Midbrain (tissue), 1 donor: ENCODE measurements around the gene GASK1A.

Experiments used
- DNase-seq: peaks from one replicate; lab custom pipeline; 2025; lab: John Stamatoyannopoulos, UW

Gene GASK1A

DNA sequence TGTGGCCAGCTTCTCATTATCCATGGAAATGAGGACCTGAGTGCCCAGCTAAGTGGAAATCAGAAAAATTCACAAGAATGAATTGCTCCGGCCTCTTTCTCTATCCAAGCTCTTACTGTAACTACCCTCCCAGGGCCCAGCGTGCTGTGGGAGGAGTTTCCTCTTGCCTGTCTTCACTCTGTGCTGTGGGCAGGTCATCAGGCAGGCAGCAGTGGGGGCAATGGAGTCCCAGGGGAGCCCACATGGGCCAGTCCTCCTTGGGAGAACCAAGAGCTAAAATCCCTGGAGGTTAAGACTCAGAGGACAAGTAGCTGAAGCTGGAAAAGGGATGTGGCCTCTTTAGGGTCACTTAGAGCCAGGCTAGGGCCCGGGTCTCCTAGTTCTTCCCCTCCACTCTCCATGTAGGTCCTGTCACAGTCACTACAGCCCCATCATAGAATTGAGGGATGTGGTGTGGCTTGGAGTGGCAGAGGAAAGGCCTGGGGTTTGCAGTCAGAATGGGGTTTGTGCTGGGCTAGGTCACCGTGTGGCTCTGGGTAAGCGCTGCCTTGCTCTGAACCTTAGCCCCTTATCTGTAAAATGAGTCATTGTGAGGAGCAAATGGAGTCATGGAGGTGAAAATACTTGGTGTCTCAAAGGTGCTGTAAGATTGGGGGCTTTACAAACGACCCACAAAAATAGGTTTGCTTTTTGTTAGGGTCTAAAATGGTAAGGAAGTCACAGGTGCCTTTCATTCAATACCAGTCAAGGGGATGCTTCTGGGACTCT is 3.7 kb downstream of the GASK1A start:
- no peak for DNase-seq

DNA sequence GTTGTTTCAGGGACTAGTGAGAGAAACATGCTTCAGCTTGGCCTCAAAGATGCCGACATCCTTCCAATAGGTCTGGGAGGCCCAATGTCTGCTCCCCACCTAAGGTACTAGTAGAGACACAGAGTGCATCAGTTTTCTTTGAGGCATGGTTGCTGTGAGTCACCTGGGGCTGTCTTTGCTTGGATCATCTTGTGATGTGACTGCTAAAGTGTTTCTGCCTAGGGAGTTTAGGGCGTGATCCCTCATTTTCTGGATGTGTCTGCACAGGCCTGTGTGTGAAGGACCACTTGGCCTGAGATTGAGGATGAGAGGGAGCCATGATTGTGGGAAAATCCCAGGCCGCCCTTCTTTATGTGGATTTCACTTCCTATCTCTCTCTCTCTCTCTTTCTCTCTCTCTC is 4.8 kb downstream of the GASK1A start:
- no peak for DNase-seq

DNA sequence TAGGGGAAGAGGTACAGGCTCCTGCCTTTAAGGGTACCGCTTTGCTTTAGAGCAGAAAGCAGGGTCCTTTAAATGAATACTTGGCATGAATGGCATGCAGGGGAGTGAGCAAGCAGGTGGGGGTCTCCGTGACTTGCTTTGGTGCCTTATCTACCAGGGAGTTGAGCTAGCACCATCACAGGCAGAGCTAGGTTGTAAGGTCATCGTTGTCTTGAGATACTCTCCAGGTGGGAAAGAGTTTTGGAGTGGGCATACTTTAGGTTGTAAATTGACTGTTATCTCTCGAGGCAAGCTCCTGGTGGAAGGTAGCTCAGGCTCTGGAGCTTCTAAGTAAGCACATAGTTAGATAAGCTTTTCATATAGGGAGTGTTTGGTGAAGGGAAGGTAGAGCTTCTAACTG is 5.6 kb downstream of the GASK1A start:
- DNase-seq = no peak

DNA sequence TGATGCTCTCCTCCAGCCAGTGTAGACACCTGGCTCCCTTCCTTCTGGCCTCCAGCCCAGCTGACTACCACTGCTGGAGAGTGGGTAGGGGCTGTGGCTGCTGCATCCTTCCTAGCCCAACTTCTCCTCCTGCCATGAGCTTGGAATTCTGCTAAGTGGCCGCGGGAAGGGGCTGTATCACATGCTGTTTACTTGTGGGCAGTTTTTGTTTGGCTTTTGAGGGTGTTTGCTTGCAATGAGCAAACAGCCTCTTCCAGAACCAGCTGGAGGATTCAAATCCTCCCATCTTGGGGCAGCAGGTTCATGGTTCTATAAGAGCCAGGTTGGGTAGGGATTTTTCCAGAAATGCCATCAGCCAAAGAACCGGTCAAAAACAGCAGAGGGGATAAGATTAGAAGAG is 9.0 kb downstream of the GASK1A start:
- peak; percentile 18 for DNase-seq

DNA sequence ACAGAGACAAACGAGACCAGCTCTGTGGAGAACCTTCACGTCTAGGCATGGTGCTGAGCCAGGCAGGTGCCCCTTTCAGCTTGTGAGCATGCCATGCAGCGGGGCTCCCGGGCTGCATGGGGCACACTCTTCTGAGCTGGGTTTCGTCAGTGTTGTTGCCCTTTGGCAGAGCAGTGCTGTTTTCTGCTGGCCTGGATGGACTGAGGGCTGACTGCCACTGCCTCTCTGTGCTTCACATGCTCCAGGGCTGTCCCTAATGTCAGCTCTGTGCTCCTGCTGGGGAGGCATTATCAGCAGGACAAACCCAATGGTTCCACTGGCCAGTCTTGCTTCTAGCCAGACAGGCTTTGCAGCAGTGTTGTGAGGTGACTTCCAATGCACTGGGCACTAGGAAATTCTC is 9.5 kb downstream of the GASK1A start:
- DNase-seq = peak; percentile 7

DNA sequence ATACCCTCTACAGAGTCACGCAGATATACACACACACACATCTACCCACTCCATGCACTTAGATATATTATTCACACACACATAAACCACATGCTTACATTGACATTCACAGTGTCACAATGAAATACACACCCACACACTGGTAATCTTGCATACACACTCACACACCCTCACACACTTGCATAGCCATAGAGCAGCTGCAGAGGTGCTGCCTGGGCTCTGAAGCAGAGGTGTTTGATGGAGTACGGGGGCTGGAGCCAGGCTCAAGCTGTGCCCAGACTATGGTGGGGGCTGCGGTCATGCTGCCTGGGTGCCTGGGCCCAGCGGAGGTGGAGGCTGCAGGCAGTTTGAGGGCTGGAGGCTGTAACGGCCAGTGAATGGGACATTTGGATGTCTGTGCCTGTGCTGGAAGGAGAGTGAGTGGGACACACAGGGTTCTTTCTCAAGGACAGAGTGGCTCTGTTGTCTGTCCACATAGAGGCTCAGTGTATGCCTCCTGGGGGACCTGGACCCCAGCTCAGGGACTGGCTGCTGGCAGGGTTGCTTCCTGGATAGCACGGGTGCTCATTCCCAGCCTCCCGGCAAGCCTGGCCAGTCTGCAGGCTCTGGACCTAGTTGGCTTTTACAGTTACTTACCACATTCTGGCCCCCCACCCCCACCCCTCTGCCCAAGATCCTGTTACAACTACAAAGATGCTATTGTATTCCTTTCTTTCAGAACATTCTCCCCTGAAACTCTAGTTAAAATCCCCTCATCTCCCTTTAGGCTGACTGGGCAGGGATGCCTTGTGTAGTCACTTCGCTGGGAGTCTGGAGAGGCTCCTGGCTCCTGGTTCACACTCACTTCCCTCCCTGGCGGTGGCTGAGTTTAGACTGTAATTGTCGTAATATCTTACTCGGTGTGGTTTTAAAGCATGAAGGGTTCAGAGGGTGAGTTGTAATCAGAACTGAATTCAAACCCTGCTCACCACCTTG is 12.5 kb downstream of the GASK1A start:
- peak; percentile 68 for DNase-seq

DNA sequence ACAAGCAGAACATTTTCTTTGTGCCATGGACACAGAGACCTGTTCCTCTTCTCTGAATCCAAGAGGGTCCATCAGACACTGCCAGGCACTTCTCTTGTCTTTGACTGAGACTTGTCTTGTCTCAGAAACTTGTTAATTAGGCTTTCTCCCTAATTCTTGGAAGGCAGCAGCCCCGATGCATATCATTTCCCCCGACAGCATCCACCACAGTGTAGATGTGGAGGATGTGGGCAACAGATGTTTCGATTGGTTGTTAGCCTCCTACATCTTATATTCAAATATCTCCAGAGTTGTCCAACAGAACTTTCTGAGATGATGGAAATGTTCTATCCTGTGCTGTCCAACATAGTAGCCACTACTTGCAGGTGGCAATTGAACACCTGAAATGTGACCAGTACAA is 15.5 kb downstream of the GASK1A start:
- no peak for DNase-seq

DNA sequence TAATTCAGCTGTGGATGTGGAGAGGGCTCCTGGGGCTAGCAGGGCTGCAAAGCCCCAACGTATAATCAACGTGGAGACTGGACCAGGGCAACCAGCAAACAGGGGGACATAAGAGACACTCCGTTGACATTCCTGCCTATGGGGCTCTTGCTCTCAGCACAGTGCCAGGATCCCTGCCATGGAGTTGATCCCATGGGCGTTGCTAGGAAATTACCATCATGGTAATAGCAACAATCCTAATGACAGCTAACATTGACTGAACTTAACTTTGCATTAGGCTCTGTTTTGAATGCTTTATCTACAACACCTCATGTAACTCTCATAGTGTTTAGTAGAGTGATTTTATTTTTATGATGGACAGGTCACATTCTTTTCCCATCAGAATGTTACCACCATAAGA is 16.9 kb downstream of the GASK1A start:
- DNase-seq = no peak

DNA sequence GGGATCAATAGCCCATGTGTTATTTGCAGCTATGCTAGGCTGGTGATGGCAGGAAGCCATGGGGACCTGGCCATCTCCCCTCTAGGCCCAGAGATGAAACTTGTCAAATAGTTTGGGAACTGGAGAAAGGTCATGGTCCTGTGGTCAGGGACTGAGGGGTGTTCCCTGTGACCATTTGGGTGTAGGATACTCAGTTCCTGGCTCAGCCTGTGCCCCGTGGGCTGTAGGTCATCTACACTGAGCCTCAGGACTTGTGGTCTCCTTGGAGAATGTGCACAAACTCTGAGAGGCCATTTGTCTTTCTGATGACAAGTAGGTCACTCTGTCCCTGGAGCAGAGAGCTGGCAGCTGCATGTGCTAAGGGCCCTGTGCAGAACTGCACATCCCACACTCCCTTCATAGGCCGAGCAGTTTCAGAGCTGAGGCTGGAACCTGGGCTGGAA is 17.5 kb downstream of the GASK1A start:
- peak; percentile 45 for DNase-seq

DNA sequence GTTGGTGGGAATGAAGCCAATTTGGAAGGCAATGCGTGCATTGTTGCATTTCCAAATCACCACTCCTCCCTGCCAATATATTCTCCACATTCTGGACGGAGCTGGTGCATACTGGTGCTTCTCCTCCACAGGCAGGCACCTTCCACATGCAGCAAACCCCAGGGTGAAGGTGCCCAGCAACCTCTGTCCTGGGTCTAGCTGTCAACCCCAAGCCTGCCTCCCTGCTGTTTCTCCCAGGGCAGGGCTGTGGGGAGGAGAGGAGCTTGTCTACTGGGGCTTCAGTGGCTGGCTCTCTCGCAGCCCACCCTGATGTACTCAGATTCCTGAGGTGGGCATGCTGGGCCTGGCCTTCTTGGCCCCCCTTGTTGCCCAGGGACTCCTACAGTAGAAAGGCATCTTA is 20.1 kb downstream of the GASK1A start:
- no peak for DNase-seq

DNA sequence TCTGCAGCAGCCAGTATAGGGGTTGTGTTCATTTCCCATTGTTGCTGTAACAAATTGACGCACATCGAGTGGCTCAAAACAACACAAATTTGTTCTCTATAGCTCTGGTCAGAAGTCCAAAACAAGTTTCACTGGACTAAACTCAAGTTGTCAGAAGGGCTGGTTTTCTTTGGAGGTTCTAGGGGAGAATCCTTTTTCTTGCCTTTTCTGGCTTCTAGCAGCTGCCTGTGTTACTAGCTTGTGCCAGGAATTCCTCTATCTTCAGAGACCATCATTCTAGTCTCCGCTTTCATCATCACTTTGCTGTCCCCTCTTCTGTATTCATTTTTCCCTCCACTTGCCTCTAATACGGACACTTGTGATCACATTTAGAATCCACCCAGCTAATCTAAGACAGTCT is 20.5 kb downstream of the GASK1A start:
- DNase-seq = no peak

DNA sequence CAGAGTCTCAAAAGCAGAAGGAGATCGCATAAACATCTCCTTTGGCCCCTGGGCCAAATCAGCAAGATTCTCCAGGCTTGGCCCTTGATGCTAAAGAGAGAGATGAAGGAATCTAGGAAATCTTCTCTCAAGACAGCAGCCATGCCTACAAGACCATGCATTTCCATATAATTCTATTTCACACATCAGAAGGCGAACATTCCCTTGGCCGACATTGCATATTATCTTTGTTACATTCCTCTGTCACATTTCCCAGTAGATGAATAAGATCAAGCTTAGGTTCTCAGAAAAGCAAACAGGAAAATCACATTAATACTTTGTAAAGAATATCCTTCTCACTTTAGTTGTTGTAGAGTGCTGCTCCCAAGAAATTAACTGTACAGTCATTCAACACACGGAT is 21.3 kb downstream of the GASK1A start:
- DNase-seq = no peak

DNA sequence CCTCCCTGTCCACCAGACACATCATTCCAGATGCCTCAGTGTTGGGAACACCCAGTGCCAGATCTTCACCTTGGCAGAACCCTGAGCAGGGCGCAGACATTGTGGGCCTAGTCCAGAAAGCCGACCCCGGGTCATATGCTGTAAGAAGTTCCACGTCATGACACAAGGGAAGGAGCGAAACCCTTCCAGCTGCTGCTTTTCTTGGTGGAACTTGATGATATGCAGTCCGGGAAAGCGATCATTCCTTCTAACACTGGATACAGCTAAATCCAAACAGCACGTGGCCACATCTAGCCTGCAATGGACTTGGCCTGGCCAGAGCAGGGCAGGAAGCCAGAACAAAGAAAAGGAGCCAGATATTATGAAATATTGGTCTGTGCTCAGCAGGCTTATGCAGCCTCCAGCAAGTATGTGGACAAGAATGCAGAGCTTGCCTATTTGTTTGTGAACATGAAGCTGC is 22.0 kb downstream of the GASK1A start:
- peak; percentile 66 for DNase-seq

DNA sequence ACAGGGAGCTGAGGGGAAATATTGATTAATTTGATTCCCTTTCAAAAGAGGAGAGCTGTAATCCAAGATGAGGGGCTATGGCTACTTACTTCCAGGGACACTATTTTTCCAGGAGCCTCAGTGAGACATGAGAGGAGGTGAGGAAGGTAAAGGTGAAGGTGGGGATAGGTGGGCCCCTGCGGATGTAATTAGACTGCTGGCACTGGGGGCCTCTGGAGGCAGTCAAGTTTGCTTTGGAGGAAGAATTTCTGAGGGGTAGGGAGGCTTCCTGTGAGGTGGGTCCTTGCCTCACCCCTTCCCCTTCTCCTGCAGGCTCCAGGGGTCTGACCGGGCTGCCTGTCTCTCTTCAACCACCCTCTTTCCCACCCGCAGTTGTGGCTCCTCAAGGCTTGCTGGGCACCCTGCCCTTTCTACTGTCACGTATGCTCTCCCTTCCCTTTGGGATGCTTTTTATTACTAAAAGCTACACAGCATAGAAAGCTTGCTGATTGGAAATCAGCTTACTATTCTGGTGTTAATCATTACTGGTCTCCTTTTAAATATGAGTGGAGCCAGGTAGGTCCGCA is 22.5 kb downstream of the GASK1A start:
- DNase-seq = no peak

DNA sequence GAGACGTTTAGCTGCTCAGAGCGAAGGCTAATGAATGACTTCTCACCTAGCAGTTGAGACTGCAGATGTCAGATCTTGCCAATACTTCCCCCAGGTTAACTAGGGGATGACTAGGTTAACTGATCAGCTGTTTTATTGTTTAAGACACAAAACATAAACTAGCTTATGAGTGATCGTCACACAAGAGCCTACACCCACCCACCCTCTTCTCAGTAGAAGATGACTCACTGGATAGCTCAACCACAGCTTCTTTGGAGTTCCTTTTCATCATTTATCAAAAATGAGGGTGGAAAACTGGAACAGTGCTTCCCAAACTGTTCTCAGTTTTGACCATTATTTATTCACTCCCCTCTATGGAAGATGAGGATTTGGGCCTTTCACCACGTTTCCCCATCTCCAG is 25.2 kb downstream of the GASK1A start:
- no peak for DNase-seq

DNA sequence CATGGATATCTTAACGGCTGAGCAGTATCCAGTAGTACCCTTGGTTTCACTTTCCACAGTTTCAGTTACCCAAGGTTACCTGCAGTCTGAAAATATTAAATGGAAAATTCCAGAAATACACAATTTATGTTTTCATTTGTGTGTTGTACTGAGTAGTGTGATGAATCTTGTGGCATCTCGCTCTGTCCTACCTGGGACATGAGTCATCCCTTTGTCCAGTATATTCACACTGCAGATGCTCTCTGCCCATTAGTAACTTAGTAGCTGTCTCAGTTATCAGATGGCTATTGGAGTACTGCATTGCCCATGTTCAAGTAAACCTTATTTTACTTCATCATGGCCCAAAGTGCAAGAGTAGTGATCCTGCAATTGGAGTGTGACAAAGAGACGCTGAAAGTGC is 26.1 kb downstream of the GASK1A start:
- no peak for DNase-seq

DNA sequence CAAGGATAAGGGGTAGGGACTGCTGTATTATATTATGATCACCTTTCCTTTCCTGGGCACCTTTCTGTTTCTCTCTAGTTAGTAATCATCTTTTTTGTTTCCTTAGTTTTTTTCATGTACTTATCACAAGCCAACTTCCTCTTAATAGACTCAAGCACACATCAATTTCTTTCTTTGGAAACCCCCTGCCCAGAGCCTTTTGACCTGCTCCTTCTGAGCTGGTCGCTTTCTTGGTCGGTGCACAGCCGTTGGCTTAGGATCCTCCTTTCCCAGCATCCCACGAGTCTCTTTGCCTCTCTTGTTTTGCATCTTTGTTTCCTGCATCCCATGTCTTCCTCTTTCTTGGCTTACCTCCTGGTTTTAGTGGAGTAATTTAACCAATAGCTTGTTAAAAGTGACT is 26.9 kb downstream of the GASK1A start:
- DNase-seq = no peak

DNA sequence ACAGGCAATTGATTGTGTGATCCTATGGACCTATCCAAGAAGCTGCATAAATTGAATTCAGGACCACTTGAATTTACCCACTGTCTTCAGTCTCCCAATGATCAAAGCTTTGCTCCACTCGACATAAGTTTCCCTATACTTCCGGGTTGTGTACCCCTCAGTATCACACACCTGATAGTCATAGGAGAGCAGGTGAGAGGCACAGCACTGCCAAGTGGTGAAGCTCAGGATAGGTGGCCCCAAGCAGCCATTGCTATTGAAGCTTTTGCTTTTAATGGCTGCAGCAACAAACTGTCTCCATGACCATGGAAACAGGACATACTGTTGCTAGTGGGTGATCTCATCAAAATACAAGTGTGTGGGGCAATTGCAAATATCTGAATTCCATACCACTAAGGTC is 27.7 kb downstream of the GASK1A start:
- no peak for DNase-seq

DNA sequence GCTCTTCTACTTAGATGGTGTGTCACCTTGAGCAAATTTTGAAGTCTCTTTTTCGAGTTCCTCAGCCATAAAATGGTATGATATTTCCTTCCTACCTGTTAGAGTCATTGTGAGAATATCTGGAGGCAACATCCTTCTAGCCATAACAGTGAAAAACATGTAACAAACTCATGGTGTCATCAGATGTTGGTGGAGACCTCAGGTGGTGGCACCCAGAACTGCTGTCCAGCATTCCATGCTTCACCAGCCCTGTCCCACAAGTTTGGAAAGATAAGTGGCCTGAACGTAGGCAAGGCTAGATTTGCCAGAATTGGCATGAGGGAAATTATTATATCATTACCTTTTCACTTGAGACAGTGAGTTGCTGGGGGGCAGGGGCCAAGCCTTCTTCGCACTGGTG is 30.4 kb downstream of the GASK1A start:
- DNase-seq = no peak

DNA sequence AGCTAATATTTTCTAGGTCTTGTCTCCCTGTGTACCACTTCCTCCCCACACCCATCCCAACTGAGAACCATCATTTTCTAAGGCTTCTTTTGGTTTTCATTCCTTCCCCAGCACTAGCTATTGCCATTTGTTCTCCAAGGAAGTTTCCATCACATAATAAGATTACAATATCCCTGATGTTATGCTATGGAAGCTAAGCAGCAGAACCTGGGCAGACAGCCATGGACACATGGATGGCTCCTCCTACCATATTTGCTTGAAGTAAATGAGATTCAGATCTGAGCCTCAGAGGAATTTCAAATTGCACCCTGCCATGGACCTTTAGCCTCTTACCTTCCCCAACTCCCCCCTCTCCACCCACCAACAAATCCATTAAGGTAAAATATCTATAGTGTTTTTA is 31.5 kb downstream of the GASK1A start:
- no peak for DNase-seq

DNA sequence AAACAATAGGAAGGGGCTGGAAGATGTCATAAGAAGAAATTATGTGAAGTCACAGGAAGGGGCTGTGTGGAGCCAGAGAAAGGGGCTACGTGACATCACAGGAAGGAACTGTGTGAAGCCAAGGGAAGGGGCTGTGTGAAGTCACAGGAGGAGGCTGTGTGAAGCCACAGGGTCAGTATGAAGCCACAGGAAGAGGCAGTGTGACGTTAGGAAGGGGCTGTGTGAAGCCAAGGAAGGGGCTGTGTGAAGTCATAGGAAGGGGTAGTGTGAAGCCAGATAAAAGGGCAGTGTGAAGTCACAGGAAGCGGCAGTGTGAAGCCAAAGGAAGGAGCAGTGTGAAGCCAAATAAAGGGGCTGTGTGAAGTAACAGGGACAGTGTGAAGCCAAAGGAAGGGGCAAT is 32.5 kb downstream of the GASK1A start:
- no peak for DNase-seq

DNA sequence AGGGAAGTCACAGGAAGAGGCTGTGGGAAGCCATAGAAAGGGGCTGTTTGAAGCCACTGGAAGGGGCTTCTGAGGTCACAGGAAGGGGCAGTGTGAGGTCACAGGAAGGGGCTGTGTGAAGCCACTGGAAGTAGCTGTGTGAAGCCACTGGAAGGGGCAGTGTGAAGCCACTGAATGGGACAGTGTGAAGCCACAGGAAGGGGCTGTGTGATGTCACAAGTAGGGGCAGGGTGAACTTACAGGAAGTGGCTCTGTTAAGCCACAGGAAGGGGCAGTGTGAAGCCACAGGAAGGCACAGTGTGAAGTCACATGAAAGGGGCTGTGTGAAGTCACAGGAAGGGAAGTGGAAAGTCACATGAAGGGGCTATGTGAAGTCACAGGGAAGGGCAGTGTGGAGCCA is 33.1 kb downstream of the GASK1A start:
- no peak for DNase-seq

DNA sequence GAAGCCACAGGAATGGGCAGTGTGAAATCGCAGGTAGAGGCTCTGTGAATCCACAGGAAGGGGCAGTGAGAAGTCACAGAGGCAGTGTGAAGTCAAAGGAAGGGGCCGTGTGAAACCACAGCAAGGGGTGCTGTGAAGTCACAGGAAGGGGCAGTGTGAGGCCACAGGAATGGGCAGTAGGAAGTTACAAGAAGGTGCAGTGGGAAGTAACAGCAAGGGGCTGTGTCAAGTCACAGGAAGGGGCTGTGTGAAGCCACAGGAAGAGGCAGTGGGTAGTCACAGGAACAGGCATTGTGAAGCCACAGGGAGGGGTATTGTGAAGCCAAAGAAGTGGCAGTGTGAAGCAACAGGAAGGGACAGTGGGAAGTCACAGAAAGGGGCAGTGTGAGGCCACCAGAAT is 34.1 kb downstream of the GASK1A start:
- DNase-seq = no peak
